NCI-H1417 treated with DMSO at 0.1 percent for 48 hours (cell line): ENCODE measurements around the gene ANXA6.

ENCODE experiments used
- DNase-seq: peaks from one replicate; lab custom pipeline; 2025; lab: John Stamatoyannopoulos, UW

ANXA6 gene

GRCh38 chr5:151080613-151081430, 76.8 kb downstream of the ANXA6 start, which contains the start of gene TNIP1:
TSS of gene TNIP1 (minus strand) at chr5:151081034. CDS start at chr5:151065095, 15,939 bp downstream.
- DNase-seq, result no peak

DNA sequence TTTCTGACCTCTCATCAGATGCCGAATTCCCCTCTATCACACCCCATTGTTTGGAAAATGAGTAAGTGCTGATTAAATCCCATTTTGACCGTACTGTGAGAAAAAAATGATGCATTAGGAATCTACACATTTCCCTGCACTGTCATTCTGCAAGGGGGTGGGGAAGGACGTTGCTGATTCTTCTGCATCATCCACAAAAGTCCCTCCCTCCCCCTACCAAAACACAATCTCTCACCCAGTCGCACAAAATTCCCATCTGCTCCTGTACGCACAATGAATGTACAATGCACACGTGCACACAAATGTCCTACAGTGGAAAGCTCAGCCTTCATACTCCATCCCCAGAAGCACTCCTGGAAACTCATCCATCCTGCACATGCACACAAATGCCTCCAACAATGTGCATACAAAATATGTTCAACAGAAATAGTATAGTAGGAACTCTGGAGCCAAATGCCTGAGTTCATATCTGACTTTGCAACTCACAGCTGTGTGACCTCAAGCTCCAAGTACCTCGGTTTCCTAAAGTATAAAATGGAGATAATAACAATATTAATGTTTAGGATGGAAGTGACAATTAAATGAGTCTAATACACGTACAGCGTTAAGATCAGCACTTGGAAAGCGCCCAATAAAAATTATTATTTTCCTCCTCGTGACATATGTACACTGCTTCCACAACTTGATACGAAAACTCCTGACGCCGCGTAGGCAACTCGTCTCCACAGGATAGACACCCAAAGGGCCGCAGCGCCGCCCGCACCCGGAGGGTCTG, 77.6 kb downstream of the ANXA6 start:
- no peak for DNase-seq

- DNase-seq, result no peak
Measured at GRCh38 chr5:151078490-151079262, 78.9 kb downstream of the ANXA6 start.

GRCh38 chr5:151077967-151078366, 79.6 kb downstream of the ANXA6 start:
- no peak for DNase-seq

- DNase-seq, result no peak
Measured at GRCh38 chr5:151077419-151077818, 80.2 kb downstream of the ANXA6 start.

- DNase-seq, result no peak
Measured at GRCh38 chr5:151076616-151077015, 81.0 kb downstream of the ANXA6 start.

DNA sequence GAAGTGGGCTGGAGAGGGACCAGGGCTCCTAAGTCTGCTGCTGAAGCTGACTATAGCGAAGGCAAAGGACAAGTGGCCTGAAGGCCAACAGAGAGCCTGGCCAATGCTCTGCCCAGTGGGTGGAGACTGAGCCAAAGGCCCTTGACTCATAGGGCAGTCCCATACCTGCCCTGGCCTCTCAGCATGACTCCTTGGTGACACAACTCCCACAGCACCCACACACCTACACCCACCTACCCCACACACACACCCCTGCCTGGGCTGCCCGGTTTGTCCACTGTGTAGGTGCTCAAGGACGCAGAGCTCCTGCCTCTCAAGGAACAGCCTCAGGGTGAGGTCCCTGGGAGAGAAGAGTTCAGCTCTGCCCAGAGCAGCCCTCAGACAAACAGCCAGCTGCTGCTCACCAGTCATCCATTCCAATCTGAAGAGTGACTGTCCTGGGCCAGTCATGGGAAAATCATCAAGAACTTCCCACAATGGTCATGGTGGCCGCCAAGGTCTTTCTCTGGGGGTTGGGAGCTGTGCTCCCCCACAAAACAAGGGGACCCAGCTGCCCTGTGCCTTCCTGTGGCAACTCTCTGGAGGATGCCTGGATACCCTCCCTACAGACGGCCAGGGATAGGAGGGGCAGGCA, 81.8 kb downstream of the ANXA6 start:
- DNase-seq, result no peak

DNA sequence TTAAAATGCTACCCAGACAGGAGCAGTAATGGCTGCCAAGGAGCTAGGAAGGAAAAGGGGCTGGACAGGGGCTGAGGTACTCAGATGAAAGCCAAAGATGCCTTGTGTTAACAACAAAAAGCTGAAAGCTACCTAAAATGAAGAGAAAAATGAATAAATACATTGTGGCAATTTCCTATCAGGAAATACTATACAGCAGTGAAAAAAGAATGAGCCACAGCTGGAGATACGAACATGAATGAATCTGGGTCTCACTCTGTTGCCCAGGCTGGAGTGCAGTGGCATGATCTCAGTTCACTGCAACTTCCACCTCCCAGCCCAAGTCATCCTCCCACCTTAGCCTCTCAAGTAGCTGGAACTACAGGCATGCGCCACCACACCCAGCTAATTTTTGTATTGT, 83.0 kb downstream of the ANXA6 start:
- no peak for DNase-seq

- no peak for DNase-seq
Measured at GRCh38 chr5:151073280-151073679, 84.3 kb downstream of the ANXA6 start.

DNA sequence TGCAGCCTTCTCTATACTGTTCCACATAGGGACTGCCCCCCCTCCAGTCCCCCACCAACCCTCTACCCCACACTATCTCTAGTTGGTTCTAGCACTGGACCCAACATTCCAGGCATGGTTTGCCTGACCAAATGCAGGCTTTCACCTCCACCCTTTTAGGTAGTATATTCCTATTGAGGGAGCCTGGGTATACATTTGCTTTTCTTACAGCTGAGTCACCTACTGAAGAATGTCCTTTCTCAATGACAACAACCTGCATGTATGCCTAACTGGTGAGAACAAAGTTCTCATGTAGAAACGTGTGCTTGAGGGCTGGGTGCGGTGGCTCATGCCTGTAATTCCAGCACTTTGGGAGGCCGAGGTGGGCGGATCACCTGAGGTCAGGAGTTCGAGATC, 85.0 kb downstream of the ANXA6 start:
- DNase-seq, result no peak

DNA sequence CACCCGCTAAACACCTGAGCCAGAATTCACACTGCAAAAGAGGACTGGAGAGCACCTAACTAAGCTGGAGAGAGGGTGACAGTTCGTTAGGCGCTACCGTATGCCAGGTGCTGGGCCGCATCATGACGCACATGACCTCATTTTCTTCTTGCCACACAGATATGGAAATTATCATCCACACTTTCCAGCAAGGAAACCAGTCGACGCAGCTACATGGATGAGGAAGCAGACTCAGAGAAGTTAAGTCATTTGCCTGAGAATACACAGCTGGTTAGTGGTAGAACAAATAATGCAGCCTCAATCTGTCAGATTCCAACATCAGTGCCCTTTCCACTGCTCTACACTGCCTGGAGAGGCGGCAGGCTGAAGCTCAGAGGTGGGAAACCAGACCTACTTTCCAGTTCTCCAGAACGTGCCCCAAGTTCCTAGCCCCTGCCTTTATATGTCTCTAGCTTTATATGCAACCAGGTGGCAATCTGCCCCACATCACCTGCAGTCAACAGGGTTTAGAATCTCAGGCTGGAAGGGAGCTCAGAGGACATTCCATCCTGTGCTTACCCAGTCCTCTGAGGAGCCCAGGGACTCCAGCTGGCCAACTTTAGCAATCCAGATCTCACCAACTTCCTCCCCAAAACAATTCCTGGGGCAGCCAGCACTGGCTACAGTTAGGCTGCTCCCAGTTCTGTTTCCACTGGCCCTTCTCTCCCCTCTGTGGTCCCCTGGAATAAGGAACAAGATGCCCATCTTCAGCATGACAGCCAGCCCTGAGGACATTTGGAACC, 85.5 kb downstream of the ANXA6 start:
- DNase-seq, result no peak

DNA sequence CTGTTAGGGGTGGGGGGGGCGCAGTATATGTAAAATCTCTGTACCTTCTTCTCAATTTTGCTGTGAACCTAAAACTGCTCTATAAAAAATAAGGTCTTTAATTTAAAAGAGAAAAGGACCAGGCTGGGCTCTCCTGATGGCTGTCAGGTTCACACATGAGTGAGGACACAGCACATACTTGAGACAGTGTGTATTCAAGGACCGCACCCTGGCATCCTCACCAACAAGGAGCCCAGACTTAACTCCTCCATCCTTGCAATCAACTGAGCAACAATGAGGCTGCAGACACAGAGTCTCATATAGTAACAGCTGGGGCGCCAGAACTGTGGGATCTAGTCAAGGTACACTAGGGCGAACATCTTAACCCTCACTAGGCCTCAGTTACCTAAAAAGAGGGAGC, 86.6 kb downstream of the ANXA6 start:
- DNase-seq, result no peak

- DNase-seq, result no peak
Measured at GRCh38 chr5:151070449-151070848, 87.1 kb downstream of the ANXA6 start.

- no peak for DNase-seq
Measured at GRCh38 chr5:151068433-151069197, 89.0 kb downstream of the ANXA6 start.

GRCh38 chr5:151067632-151068432, 89.7 kb downstream of the ANXA6 start:
- DNase-seq, result no peak

DNA sequence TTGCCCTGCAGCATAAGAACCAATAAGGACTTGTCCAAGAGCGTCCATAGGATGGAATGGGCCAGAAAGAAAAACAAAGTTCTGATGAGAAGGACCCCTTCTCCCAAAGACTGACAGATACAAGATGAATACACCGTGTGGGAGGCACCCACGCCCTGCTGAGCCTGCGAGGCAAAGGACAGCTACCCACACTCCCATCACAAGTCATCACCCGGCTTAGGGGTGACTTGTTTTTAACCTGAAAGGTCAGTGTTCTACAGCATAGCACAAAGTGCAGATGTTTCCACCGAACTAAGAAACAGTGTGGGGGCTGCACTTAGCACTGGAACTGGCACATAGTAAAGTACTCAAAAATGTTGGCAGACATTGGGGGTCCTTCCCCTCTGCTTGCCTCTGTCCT, 90.7 kb downstream of the ANXA6 start:
- DNase-seq, result no peak

- DNase-seq, result no peak
Measured at GRCh38 chr5:151065609-151066008, 92.0 kb downstream of the ANXA6 start.

- no peak for DNase-seq
Measured at GRCh38 chr5:151064916-151065499, 92.6 kb downstream of the ANXA6 start.
